ENCODE results near the gene CTU2. TPM values are rescaled to one million over a fixed set of nuclear protein-coding genes. Genes with fewer than 3 reads are reported as not detected.

The CTU2 gene
- total and polyA plus RNA-seq, 2 donors (not counting 1 experiment from before 2014, with no cell fraction given): 18.4 to 23.7 TPM

DNA sequence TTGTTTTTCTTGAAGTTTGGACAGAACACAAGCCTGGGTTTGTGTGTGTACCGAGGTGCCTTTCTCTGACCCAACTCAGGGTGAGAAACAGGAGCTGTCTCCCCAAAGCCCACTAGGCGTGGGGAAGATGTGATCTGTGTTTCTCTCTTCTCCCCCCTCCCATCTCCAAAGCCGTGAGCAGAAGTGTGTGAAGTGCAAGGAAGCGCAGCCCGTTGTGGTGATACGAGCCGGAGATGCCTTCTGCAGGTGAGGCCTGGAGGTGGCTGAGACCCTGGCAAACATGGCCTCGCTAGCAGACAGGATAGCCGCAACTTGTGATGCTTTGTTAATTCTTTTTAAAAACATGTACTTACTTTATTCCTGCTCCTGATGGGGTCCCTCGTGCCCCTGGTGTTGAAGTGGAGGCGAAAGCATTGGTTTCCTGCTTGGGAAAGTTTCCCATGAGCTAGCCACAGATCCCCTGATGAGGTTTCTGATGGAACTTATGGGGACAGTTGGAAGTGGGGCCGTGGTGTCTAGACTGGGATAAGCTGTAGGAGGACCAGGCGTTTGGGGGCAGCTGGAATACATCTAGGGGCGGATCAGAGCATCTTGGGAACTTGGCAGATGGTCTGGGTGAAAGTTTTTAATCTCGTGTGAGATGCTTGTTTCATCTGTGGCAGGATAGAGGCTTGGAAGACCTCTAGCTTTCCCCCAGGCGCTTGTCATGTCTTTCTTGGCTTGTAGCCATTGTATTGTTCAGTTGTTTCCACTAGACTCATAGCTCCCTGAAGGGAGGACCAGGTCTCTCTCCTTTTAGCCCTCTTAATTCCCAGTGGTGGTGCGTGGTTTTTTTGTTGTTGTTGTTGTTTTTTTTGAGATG, 893 bp downstream of the CTU2 start:
- H3K9me3 ChIP-seq (ENCODE audit: control extremely low read depth in 1 of 3, control insufficient read depth in 2 of 3, insufficient read depth in 1 of 3, low read length in 2 of 3): no peaks in the 10 kb centered on the region
- H3K27ac ChIP-seq (ENCODE audit: low read length in 2 of 2): peak overlapping the region; percentile 62 to 84
- ChIA-PET CTCF (interaction anchor here (0.9 to 2.6 kb wide), 5 partner anchors 10 to 460 kb away, joined by 3 to 8 read pairs (median 5); no protein-coding TSS in a partner anchor), POLR2A (no interaction called here)
- peak overlapping the region; percentile 94 for H2AFZ ChIP-seq (ENCODE audit: insufficient read depth, low read depth, low read length, poor library complexity, severe bottlenecking)
- peak overlapping the region; percentile 92 for H3K9ac ChIP-seq (ENCODE audit: low read length)
- intact Hi-C loops (cut with micrococcal nuclease): loop anchor here (1.0 kb wide), 4 partner anchors 21 to 56 kb away; partner anchors contain the start of genes CYBA, MVD and SNAI3
- DNase-seq (no peak), ATAC-seq (ENCODE audit: low read depth) (no peak)
- peaks cover 55% of the 10 kb centered on the region for H3K79me2 ChIP-seq (ENCODE audit: control insufficient read depth, insufficient read depth, low read length)
- peak overlapping the region; percentile 71 to 95 (median 80) for H3K4me3 ChIP-seq (ENCODE audit: control extremely low read depth in 1 of 5, extremely low read depth in 1 of 5, insufficient read depth in 1 of 5, low read depth in 2 of 5, low read length in 4 of 5)
- no peaks in the 10 kb centered on the region for H3K27me3 ChIP-seq (replicated peaks in 1 of 4; ENCODE audit: control extremely low read depth in 1 of 4, control insufficient read depth in 3 of 4, insufficient read depth in 4 of 4, low read length in 3 of 4)
- peaks cover 8% of the 10 kb centered on the region for H4K20me1 ChIP-seq (ENCODE audit: control insufficient read depth, insufficient read depth, low read length, poor library complexity, severe bottlenecking)
- 53% methylated on average over 12 of the region's 17 CpGs for WGBS (ENCODE audit: insufficient coverage)
- no peaks in the 10 kb centered on the region for H3K9me3 Mint-ChIP-seq (ENCODE audit: insufficient read depth)
- H3K4me3 Mint-ChIP-seq: peak overlapping the region; percentile 85
- TF ChIP-seq EZH2 (IDR thresholded peaks at IDR 0.05; ENCODE audit: borderline replicate concordance, insufficient read depth, low read depth, low read length, poor library complexity, severe bottlenecking): no peak
- TF ChIP-seq, protein P1, sequence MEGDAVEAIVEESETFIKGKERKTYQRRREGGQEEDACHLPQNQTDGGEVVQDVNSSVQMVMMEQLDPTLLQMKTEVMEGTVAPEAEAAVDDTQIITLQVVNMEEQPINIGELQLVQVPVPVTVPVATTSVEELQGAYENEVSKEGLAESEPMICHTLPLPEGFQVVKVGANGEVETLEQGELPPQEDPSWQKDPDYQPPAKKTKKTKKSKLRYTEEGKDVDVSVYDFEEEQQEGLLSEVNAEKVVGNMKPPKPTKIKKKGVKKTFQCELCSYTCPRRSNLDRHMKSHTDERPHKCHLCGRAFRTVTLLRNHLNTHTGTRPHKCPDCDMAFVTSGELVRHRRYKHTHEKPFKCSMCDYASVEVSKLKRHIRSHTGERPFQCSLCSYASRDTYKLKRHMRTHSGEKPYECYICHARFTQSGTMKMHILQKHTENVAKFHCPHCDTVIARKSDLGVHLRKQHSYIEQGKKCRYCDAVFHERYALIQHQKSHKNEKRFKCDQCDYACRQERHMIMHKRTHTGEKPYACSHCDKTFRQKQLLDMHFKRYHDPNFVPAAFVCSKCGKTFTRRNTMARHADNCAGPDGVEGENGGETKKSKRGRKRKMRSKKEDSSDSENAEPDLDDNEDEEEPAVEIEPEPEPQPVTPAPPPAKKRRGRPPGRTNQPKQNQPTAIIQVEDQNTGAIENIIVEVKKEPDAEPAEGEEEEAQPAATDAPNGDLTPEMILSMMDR (IDR thresholded peaks at IDR 0.05): no peak
- H3K27ac Mint-ChIP-seq: peak overlapping the region; percentile 84
- peak overlapping the region; percentile 98 for H3K4me2 ChIP-seq (replicated peaks; ENCODE audit: low read depth, low read length, poor library complexity, severe bottlenecking)
- peaks cover 40 to 45% of the 10 kb centered on the region in 2 donors for H3K4me1 ChIP-seq (ENCODE audit: control insufficient read depth in 2 of 2, insufficient read depth in 2 of 2, low read length in 2 of 2)
- H3K36me3 ChIP-seq (replicated peaks in 1 of 2; ENCODE audit: control extremely low read depth in 1 of 2, control insufficient read depth in 1 of 2, extremely low read depth in 1 of 2, insufficient read depth in 2 of 2, low read length in 1 of 2): peaks cover 0 to 3% of the 10 kb centered on the region in 2 experiments
- peaks cover 40% of the 10 kb centered on the region for H3K4me1 Mint-ChIP-seq
- no peaks in the 10 kb centered on the region for H3K27me3 Mint-ChIP-seq

DNA sequence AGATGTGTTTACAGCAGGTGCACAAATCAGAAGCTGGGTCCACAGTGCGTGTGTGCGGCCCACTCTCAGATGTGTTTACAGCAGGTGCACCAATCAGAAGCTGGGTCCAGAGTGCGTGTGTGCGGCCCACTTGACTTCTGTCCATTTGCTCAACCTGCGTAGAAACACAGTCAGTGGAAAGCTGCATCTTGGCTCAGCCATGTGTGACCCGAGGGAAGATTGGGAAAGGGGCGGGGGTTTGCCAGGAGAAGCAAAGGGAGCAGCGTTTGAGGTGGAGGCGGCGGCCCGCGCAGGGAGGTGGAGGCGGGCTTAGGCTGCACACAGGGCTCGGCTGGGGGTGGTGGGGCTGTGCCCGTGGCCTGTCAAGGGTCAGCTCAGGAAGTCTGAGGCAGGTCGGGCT, 4.3 kb downstream of the CTU2 start:
- WGBS (ENCODE audit: insufficient coverage): 81% methylated on average over 11 of the region's 16 CpGs
- CTCF ChIA-PET: no interaction called here

More for the DNA sequence above, 4.3 kb downstream of the CTU2 start:
- Mint-ChIP-seq H3K27me3 (no peaks in the 10 kb centered on the region), H3K4me3 (no peak overlapping the region), H3K27ac (no peak overlapping the region), H3K9me3 (ENCODE audit: insufficient read depth) (no peaks in the 10 kb centered on the region), H3K4me1 (peaks cover 9% of the 10 kb centered on the region)
- no peak for ATAC-seq (ENCODE audit: low read depth)
- H3K4me1 ChIP-seq (ENCODE audit: control insufficient read depth in 2 of 2, insufficient read depth in 2 of 2, low read length in 2 of 2): peaks cover 8 to 12% of the 10 kb centered on the region in 2 donors
- peaks cover 0 to 23% of the 10 kb centered on the region in 2 experiments for H3K36me3 ChIP-seq (replicated peaks in 1 of 2; ENCODE audit: control extremely low read depth in 1 of 2, control insufficient read depth in 1 of 2, extremely low read depth in 1 of 2, insufficient read depth in 2 of 2, low read length in 1 of 2)
- TF ChIP-seq, protein P1 (IDR thresholded peaks at IDR 0.05): no peak
- TF ChIP-seq EZH2 (IDR thresholded peaks at IDR 0.05; ENCODE audit: borderline replicate concordance, insufficient read depth, low read depth, low read length, poor library complexity, severe bottlenecking): no peak
- POLR2A ChIA-PET: interaction anchor here (0.6 kb wide), 1 partner anchor 901 kb away, joined by 3 read pairs; no protein-coding TSS in a partner anchor
- no peaks in the 10 kb centered on the region for H3K27me3 ChIP-seq (replicated peaks in 1 of 4; ENCODE audit: control extremely low read depth in 1 of 4, control insufficient read depth in 3 of 4, insufficient read depth in 4 of 4, low read length in 3 of 4)
- no peak overlapping the region for H2AFZ ChIP-seq (ENCODE audit: insufficient read depth, low read depth, low read length, poor library complexity, severe bottlenecking)
- no peak overlapping the region for H3K27ac ChIP-seq (ENCODE audit: low read length in 2 of 2)
- H3K4me3 ChIP-seq (ENCODE audit: control extremely low read depth in 1 of 5, extremely low read depth in 1 of 5, insufficient read depth in 1 of 5, low read depth in 2 of 5, low read length in 4 of 5): no peak overlapping the region
- H3K9me3 ChIP-seq (ENCODE audit: control extremely low read depth in 1 of 3, control insufficient read depth in 2 of 3, insufficient read depth in 1 of 3, low read length in 2 of 3): no peaks in the 10 kb centered on the region
- intact Hi-C loops (cut with micrococcal nuclease): no loop called here
- no peak overlapping the region for H3K4me2 ChIP-seq (replicated peaks; ENCODE audit: low read depth, low read length, poor library complexity, severe bottlenecking)
- no peak overlapping the region for H3K9ac ChIP-seq (ENCODE audit: low read length)
- DNase-seq: no peak
- peaks cover 42% of the 10 kb centered on the region for H3K79me2 ChIP-seq (ENCODE audit: control insufficient read depth, insufficient read depth, low read length)
- peaks cover 26% of the 10 kb centered on the region for H4K20me1 ChIP-seq (ENCODE audit: control insufficient read depth, insufficient read depth, low read length, poor library complexity, severe bottlenecking)
